Activated CD4-positive, alpha-beta T cell treated with anti-CD3 and anti-CD28 coated beads, Interleukin-2, amount 10 ng/mL, durations not matched to agents 24 days and 14 days (primary cell): Measurements from ENCODE around the gene CYP4F11. TPM values are rescaled to one million over a fixed set of nuclear protein-coding genes. Genes with fewer than 3 reads are reported as not detected.
"Not testable (repeated sequence)": the region's sequence is repeated elsewhere in the genome, so short reads cannot be mapped to it uniquely, and the experiment has no call there.

Source experiments
- DNase-seq: peaks from one replicate; pipeline ENCODE4 v3.0.0; 2022
- H3K27ac Mint-ChIP-seq: one replicate; pipeline ENCODE4 v1.8.0; 2022; ENCODE audit warnings: mild to moderate bottlenecking, mixed read lengths
- H3K27me3 Mint-ChIP-seq: one replicate; pipeline ENCODE4 v1.8.0; 2022; ENCODE audit warnings: mixed read lengths
- H3K36me3 Mint-ChIP-seq: one replicate; pipeline ENCODE4 v1.8.0; 2022; ENCODE audit warnings: low read depth, mild to moderate bottlenecking, mixed read lengths
- H3K4me1 Mint-ChIP-seq: one replicate; pipeline ENCODE4 v1.8.0; 2021; ENCODE audit warnings: mixed read lengths
- H3K4me3 Mint-ChIP-seq: one replicate; pipeline ENCODE4 v1.8.0; 2022; ENCODE audit warnings: mild to moderate bottlenecking, moderate library complexity, mixed read lengths
- H3K9me3 Mint-ChIP-seq: one replicate; pipeline ENCODE4 v1.8.0; 2021; ENCODE audit warnings: mixed read lengths
- intact Hi-C: fragments of 100-400 bp; cut with micrococcal nuclease; formaldehyde crosslinking; loops from one replicate; pipeline ENCODE4 v1.15.1; 2023
- total RNA-seq: library from RNA; stranded (reverse); gene quantifications from 2 replicates; pipeline ENCODE4 v1.2.3, GENCODE V29; 2022

CYP4F11 gene
- total RNA-seq, 1 donor from 2014 or later: not detected

- no peak overlapping the region for H3K27ac Mint-ChIP-seq
- no peaks in the 10 kb centered on the region for H3K36me3 Mint-ChIP-seq
- H3K4me3 Mint-ChIP-seq: no peak overlapping the region
- no peak for DNase-seq
- H3K27me3 Mint-ChIP-seq: peaks cover 5% of the 10 kb centered on the region
- no peaks in the 10 kb centered on the region for H3K4me1 Mint-ChIP-seq
- intact Hi-C loops: no loop called here
- no peaks in the 10 kb centered on the region for H3K9me3 Mint-ChIP-seq
Measured at GRCh38 chr19:15885919-15886318, 48.4 kb downstream of the CYP4F11 start.

- H3K9me3 Mint-ChIP-seq: no peaks in the 10 kb centered on the region
- no peak for DNase-seq
- intact Hi-C loops: no loop called here
- no peak overlapping the region for H3K27ac Mint-ChIP-seq
- H3K27me3 Mint-ChIP-seq: peaks cover 5% of the 10 kb centered on the region
- no peaks in the 10 kb centered on the region for H3K4me1 Mint-ChIP-seq
- H3K4me3 Mint-ChIP-seq: no peak overlapping the region
- H3K36me3 Mint-ChIP-seq: no peaks in the 10 kb centered on the region
Measured at GRCh38 chr19:15885167-15885566, 49.2 kb downstream of the CYP4F11 start.

- H3K9me3 Mint-ChIP-seq, H3K4me1 Mint-ChIP-seq, H3K36me3 Mint-ChIP-seq, H3K27me3 Mint-ChIP-seq, DNase-seq, H3K27ac Mint-ChIP-seq, intact Hi-C loops, H3K4me3 Mint-ChIP-seq: not testable (repeated sequence)
Measured at GRCh38 chr19:15883329-15883728, 51.0 kb downstream of the CYP4F11 start.

- no peak for DNase-seq
- Mint-ChIP-seq H3K27me3 (peaks cover 17% of the 10 kb centered on the region), H3K9me3 (peaks cover 3% of the 10 kb centered on the region), H3K36me3 (no peaks in the 10 kb centered on the region), H3K4me3 (no peak overlapping the region), H3K27ac (no peak overlapping the region), H3K4me1 (peaks cover 5% of the 10 kb centered on the region)
- intact Hi-C loops: no loop called here
Measured at GRCh38 chr19:15874821-15875474, 59.4 kb downstream of the CYP4F11 start.

GRCh38 chr19:15873771-15874170, 60.6 kb downstream of the CYP4F11 start:
- H3K4me3 Mint-ChIP-seq, H3K36me3 Mint-ChIP-seq, H3K27ac Mint-ChIP-seq, intact Hi-C loops, H3K4me1 Mint-ChIP-seq, H3K9me3 Mint-ChIP-seq, DNase-seq: not testable (repeated sequence)
- H3K27me3 Mint-ChIP-seq: peaks cover 17% of the 10 kb centered on the region

GRCh38 chr19:15871570-15871969, 62.8 kb downstream of the CYP4F11 start:
- Mint-ChIP-seq H3K4me1 (peaks cover 8% of the 10 kb centered on the region), H3K27ac (no peak overlapping the region), H3K9me3 (peaks cover 3% of the 10 kb centered on the region), H3K36me3 (no peaks in the 10 kb centered on the region), H3K27me3 (peaks cover 20% of the 10 kb centered on the region), H3K4me3 (peak overlapping the region; percentile 59)
- intact Hi-C loops: no loop called here
- peak; percentile 67 for DNase-seq

- no peak overlapping the region for H3K27ac Mint-ChIP-seq
- peaks cover 17% of the 10 kb centered on the region for H3K27me3 Mint-ChIP-seq
- intact Hi-C loops: loop anchor here (1.0 kb wide), 1 partner anchor 241 kb away; no protein-coding TSS in a partner anchor
- H3K36me3 Mint-ChIP-seq: no peaks in the 10 kb centered on the region
- no peak overlapping the region for H3K4me3 Mint-ChIP-seq
- peaks cover 8% of the 10 kb centered on the region for H3K4me1 Mint-ChIP-seq
- H3K9me3 Mint-ChIP-seq: peaks cover 3% of the 10 kb centered on the region
- DNase-seq: no peak
Measured at GRCh38 chr19:15869873-15870272, 64.5 kb downstream of the CYP4F11 start.

GRCh38 chr19:15869109-15869555, 65.2 kb downstream of the CYP4F11 start:
- Mint-ChIP-seq H3K36me3 (no peaks in the 10 kb centered on the region), H3K9me3 (no peaks in the 10 kb centered on the region), H3K27ac (peak overlapping the region; percentile 1), H3K4me3 (no peak overlapping the region), H3K27me3 (peaks cover 12% of the 10 kb centered on the region), H3K4me1 (peaks cover 8% of the 10 kb centered on the region)
- peak; percentile 76 for DNase-seq
- intact Hi-C loops: loop anchor here (1.0 kb wide), 1 partner anchor 240 kb away; no protein-coding TSS in a partner anchor

GRCh38 chr19:15866636-15867035, 67.7 kb downstream of the CYP4F11 start:
- Mint-ChIP-seq H3K4me3 (no peak overlapping the region), H3K27ac (no peak overlapping the region), H3K36me3 (no peaks in the 10 kb centered on the region), H3K27me3 (peaks cover 7% of the 10 kb centered on the region), H3K9me3 (no peaks in the 10 kb centered on the region), H3K4me1 (peaks cover 7% of the 10 kb centered on the region)
- intact Hi-C loops: no loop called here
- no peak for DNase-seq

- Mint-ChIP-seq H3K36me3 (no peaks in the 10 kb centered on the region), H3K27me3 (peaks cover 7% of the 10 kb centered on the region), H3K4me1 (peaks cover 2% of the 10 kb centered on the region), H3K27ac (no peak overlapping the region), H3K9me3 (no peaks in the 10 kb centered on the region), H3K4me3 (no peak overlapping the region)
- intact Hi-C loops: no loop called here
- no peak for DNase-seq
Measured at GRCh38 chr19:15864824-15865223, 69.5 kb downstream of the CYP4F11 start.

GRCh38 chr19:15863272-15863671, 71.1 kb downstream of the CYP4F11 start:
- intact Hi-C loops: no loop called here
- H3K4me1 Mint-ChIP-seq: no peaks in the 10 kb centered on the region
- no peak overlapping the region for H3K27ac Mint-ChIP-seq
- no peak overlapping the region for H3K4me3 Mint-ChIP-seq
- H3K9me3 Mint-ChIP-seq: no peaks in the 10 kb centered on the region
- no peak for DNase-seq
- peaks cover 7% of the 10 kb centered on the region for H3K27me3 Mint-ChIP-seq
- no peaks in the 10 kb centered on the region for H3K36me3 Mint-ChIP-seq

GRCh38 chr19:15862444-15862843, 71.9 kb downstream of the CYP4F11 start:
- Mint-ChIP-seq H3K9me3 (no peaks in the 10 kb centered on the region), H3K27me3 (peaks cover 7% of the 10 kb centered on the region), H3K4me3 (no peak overlapping the region), H3K36me3 (no peaks in the 10 kb centered on the region), H3K27ac (no peak overlapping the region), H3K4me1 (no peaks in the 10 kb centered on the region)
- DNase-seq: no peak
- intact Hi-C loops: no loop called here
